BLaER1 treated with 17β-estradiol and CSF1 and Interleukin-3, amounts not matched to agents 10 nM and 100 nM (cell line): Measurements from ENCODE around the gene SORBS1.

Source experiments
- H3K27ac ChIP-seq, 11 experiments: shearing (Covaris generic); formaldehyde crosslinking; 2 replicates each; pipeline ENCODE4 v1.8.1; 2022
- H3K27me3 ChIP-seq, 11 experiments: shearing (Covaris generic); formaldehyde crosslinking; 2 replicates each; pipeline ENCODE4 v1.8.1; 2022
- H3K36me3 ChIP-seq, 11 experiments: shearing (Covaris generic); formaldehyde crosslinking; 2 replicates each; pipeline ENCODE4 v1.8.1; 2022
- H3K4me1 ChIP-seq, 10 experiments: shearing (Covaris generic); formaldehyde crosslinking; 2 replicates each; pipeline ENCODE4 v1.8.1; 2022
- H3K4me2 ChIP-seq, 11 experiments: shearing (Covaris generic); formaldehyde crosslinking; 2 replicates each; pipeline ENCODE4 v1.8.1; 2022
- H3K4me3 ChIP-seq, 10 experiments: shearing (Covaris generic); formaldehyde crosslinking; 2 replicates each; pipeline ENCODE4 v1.8.1; 2022
- H3K9ac ChIP-seq, 11 experiments: shearing (Covaris generic); formaldehyde crosslinking; 2 replicates each; pipeline ENCODE4 v1.8.1; 2022
- H3K9me3 ChIP-seq, 11 experiments: shearing (Covaris generic); formaldehyde crosslinking; replicated peaks in 1 of 11; 2 replicates each; pipeline ENCODE4 v1.8.1; 2022
- H4K20me1 ChIP-seq, 11 experiments: shearing (Covaris generic); formaldehyde crosslinking; 2 replicates each; pipeline ENCODE4 v1.8.1; 2022
- Cebpa-rat ChIP-seq, 11 experiments: shearing (Covaris generic); IDR thresholded peaks; 2 replicates each; pipeline ENCODE4 v1.8.1; 2022

SORBS1 gene

DNA sequence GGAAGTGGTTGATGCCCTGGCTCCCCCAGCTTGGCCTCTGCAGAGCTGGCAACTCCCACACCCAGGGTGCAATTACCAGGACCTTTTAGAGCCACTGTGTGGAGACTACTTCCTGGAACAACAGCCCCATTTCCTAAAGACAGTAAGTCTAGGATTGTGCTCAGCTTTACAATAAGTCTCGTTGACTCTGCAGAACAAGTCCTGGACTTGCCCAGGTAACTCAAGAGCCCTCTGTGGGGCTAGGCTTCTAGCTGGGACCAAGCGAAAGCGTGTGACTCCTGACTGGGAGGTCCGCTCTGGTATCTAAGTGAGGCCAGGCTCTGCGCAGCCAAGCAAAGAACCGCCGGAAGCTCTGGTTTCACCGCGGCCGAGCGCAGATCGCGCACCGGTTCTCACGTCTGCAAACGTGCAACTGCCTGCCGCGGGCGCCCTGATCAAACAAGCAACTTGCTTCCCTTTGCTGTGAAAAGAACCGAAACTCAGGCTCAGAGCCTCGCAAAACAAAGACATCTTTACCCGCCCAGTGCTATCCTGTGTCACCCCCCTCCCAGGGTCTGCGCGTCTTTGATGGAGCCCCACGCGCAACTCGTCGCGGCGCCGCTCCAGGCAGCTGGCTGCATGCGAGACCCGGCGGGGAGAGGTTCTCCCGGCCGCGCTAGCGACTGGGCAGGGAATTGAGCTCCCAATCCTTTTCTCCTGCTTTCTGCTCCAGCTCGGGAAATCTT, 266.0 kb downstream of the SORBS1 start:
- H3K4me1 ChIP-seq, result peaks cover 40 to 73% (median 68%) of the 10 kb centered on the region in 10 experiments
- peaks cover 0 to 5% (median 0%) of the 10 kb centered on the region in 11 experiments; a peak in 1 of 22 replicates for H3K27me3 ChIP-seq
- no peaks in the 10 kb centered on the region for H4K20me1 ChIP-seq
- peak overlapping the region in 10 of 11 experiments; percentile 29 to 92 (median 79); a peak in 19 of 22 replicates for H3K27ac ChIP-seq
- peak overlapping the region; percentile 87 to 99 (median 95) for H3K4me2 ChIP-seq
- H3K9ac ChIP-seq, result peak overlapping the region; percentile 27 to 85 (median 73); a peak in 19 of 22 replicates
- no peak for TF ChIP-seq Cebpa-rat (IDR thresholded peaks at IDR 0.05)
- peak overlapping the region; percentile 38 to 67 (median 53) for H3K4me3 ChIP-seq
- no peaks in the 10 kb centered on the region for H3K9me3 ChIP-seq
- no peaks in the 10 kb centered on the region for H3K36me3 ChIP-seq

GRCh38 chr10:95293631-95294030, 267.5 kb downstream of the SORBS1 start:
- H3K9me3 ChIP-seq, result no peaks in the 10 kb centered on the region
- H3K36me3 ChIP-seq, result no peaks in the 10 kb centered on the region
- peak overlapping the region in 9 of 11 experiments; percentile 87 to 99 (median 96); a peak in 18 of 22 replicates for H3K4me2 ChIP-seq
- peaks cover 0 to 5% (median 0%) of the 10 kb centered on the region in 11 experiments; a peak in 1 of 22 replicates for H3K27me3 ChIP-seq
- no peak overlapping the region for H3K4me3 ChIP-seq
- peak overlapping the region in 3 of 11 experiments; percentile 8 to 54 (median 41); a peak in 3 of 22 replicates for H3K9ac ChIP-seq
- peak overlapping the region in 8 of 11 experiments; percentile 12 to 92 (median 68); a peak in 13 of 22 replicates for H3K27ac ChIP-seq
- peaks cover 52 to 85% (median 82%) of the 10 kb centered on the region in 10 experiments for H3K4me1 ChIP-seq
- TF ChIP-seq Cebpa-rat (IDR thresholded peaks at IDR 0.05), result no peak
- peaks cover 0 to 13% (median 8%) of the 10 kb centered on the region in 11 experiments; a peak in 15 of 22 replicates for H4K20me1 ChIP-seq

- no peak for TF ChIP-seq Cebpa-rat (IDR thresholded peaks at IDR 0.05)
- H3K9me3 ChIP-seq, result no peaks in the 10 kb centered on the region
- peaks cover 0 to 35% (median 28%) of the 10 kb centered on the region in 11 experiments; a peak in 16 of 22 replicates for H4K20me1 ChIP-seq
- peaks cover 53 to 91% (median 88%) of the 10 kb centered on the region in 10 experiments for H3K4me1 ChIP-seq
- peak overlapping the region; percentile 89 to 96 (median 94); a peak in 21 of 22 replicates for H3K9ac ChIP-seq
- H3K36me3 ChIP-seq, result peaks cover 0 to 5% (median 0%) of the 10 kb centered on the region in 11 experiments; a peak in 2 of 22 replicates
- peak overlapping the region in 10 of 11 experiments; percentile 87 to 95 (median 92); a peak in 20 of 22 replicates for H3K27ac ChIP-seq
- peaks cover 0 to 5% (median 0%) of the 10 kb centered on the region in 11 experiments; a peak in 1 of 22 replicates for H3K27me3 ChIP-seq
- H3K4me2 ChIP-seq, result peak overlapping the region; percentile 87 to 99 (median 96)
- peak overlapping the region; percentile 80 to 94 (median 91) for H3K4me3 ChIP-seq
These were observed 269.7 kb downstream of the SORBS1 start for GRCh38 chr10:95291365-95292039.

GRCh38 chr10:95290461-95291364, 270.5 kb downstream of the SORBS1 start, which contains the start of gene PDLIM1:
Gene PDLIM1 (minus strand): TSS chr10:95291003. CDS start chr10:95290915, 88 bp downstream.
- no peaks in the 10 kb centered on the region for H3K9me3 ChIP-seq
- peak within 1 kb of the TSS; percentile 89 to 96 (median 94) for H3K9ac ChIP-seq
- TF ChIP-seq Cebpa-rat (IDR thresholded peaks at IDR 0.05), result no peak
- peak within 1 kb of the TSS; percentile 87 to 99 (median 96) for H3K4me2 ChIP-seq
- H3K4me1 ChIP-seq, result peaks cover 47 to 89% (median 86%) of the 10 kb centered on the region in 10 experiments
- H3K27me3 ChIP-seq, result peaks cover 0 to 4% (median 0%) of the 10 kb centered on the region in 11 experiments; a peak in 1 of 22 replicates
- peak within 1 kb of the TSS; percentile 80 to 94 (median 91) for H3K4me3 ChIP-seq
- peaks cover 0 to 13% (median 0%) of the 10 kb centered on the region in 11 experiments; a peak in 3 of 22 replicates for H3K36me3 ChIP-seq
- H4K20me1 ChIP-seq, result peaks cover 0 to 41% (median 36%) of the 10 kb centered on the region in 11 experiments; a peak in 16 of 22 replicates
- peak within 1 kb of the TSS; percentile 71 to 95 (median 91); a peak in 21 of 22 replicates for H3K27ac ChIP-seq

DNA sequence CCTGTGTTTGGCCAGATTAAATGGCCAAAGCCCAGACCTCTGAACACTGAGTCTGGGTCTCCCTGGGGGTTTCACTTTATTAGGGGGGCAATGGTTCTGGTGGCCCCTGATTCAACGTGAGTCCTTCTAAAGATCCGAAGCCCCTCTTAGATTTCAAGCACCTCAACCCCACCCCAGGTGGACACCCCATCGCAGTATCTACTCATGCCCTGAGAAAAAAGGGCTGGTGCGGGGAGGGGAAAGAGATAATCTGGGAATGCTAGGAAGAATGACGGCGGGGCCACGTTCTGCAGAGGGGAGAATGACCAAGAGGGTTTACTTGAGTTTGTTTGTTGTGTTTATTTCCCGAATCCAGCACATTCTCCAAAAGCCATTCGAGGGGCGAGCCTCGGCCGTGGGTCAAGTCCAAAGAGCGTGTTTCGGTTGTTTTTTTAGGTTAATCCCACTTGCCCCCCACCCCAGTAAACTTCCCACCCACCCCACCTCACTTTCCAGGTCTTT, 271.2 kb downstream of the SORBS1 start:
- Histone ChIP-seq H3K4me2 (peak overlapping the region; percentile 87 to 99 (median 96)), H3K27ac (peak overlapping the region; percentile 71 to 95 (median 91); a peak in 21 of 22 replicates), H3K9me3 (no peaks in the 10 kb centered on the region), H3K4me3 (peak overlapping the region; percentile 80 to 94 (median 91)), H3K27me3 (no peaks in the 10 kb centered on the region), H3K4me1 (peaks cover 41 to 90% (median 86%) of the 10 kb centered on the region in 10 experiments), H3K36me3 (peaks cover 0 to 20% (median 5%) of the 10 kb centered on the region in 11 experiments; a peak in 6 of 22 replicates), H3K9ac (peak overlapping the region; percentile 89 to 96 (median 94)), H4K20me1 (peaks cover 0 to 49% (median 43%) of the 10 kb centered on the region in 11 experiments; a peak in 16 of 22 replicates)
- no peak for TF ChIP-seq Cebpa-rat (IDR thresholded peaks at IDR 0.05)

DNA sequence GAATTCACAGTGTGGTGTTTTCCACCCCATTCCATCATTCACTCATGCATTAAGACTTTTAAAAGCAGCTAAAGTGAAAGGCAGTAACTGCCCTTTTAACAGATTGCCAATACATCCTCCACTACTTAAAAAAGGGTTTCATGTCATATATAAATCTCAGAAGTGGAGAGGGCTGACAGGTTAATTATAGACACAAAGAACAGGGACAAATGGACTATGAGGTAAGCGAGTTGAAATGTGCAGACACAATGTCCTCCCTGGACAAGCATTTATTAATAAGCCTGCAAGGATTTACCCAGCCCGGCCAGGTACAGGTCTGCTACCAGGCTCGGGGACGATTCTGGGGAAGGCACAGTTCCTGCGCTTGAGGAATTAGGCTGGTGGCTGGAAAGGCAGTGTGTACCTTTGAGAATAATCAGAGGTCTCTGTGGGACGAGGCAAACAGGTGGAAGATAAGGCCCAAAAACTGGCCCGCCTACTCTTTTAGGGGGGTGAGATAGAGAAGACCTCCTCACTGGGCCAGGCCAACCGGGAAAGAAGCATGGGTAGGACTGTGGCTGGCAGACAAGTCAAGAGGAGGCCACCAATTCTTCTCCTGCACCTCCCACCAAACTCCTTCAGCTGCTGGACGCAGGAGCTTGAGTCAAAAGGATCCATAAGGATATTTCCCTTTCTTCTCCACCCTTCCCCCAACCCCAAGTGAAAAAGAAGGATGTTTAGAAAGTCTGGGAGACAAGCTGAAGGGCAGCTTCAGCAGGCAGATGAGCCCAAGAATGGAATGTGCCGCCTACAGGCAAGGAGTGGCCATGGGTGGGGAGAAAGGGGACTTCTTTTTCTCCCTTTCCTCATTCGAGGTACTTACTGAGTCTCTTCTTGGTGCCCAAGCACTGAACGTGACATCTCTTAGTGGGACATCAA, 271.9 kb downstream of the SORBS1 start:
- peak overlapping the region; percentile 80 to 94 (median 91) for H3K4me3 ChIP-seq

More for the DNA sequence above, 271.9 kb downstream of the SORBS1 start:
- peaks cover 0 to 55% (median 47%) of the 10 kb centered on the region in 11 experiments; a peak in 16 of 22 replicates for H4K20me1 ChIP-seq
- TF ChIP-seq Cebpa-rat (IDR thresholded peaks at IDR 0.05), result no peak
- peaks cover 0 to 24% (median 7%) of the 10 kb centered on the region in 11 experiments; a peak in 7 of 22 replicates for H3K36me3 ChIP-seq
- H3K27me3 ChIP-seq, result no peaks in the 10 kb centered on the region
- H3K9me3 ChIP-seq, result no peaks in the 10 kb centered on the region
- H3K9ac ChIP-seq, result peak overlapping the region; percentile 89 to 96 (median 94); a peak in 21 of 22 replicates
- H3K27ac ChIP-seq, result peak overlapping the region in 9 of 11 experiments; percentile 90 to 95 (median 92); a peak in 18 of 22 replicates
- peaks cover 35 to 88% (median 81%) of the 10 kb centered on the region in 10 experiments for H3K4me1 ChIP-seq
- peak overlapping the region; percentile 87 to 99 (median 96) for H3K4me2 ChIP-seq
